Loucy (cell line): ENCODE results near the gene ADAM8.
"Not testable (repeated sequence)": the region's sequence is repeated elsewhere in the genome, so short reads cannot be mapped to it uniquely, and the experiment has no call there.

Experiments used
- H2AFZ ChIP-seq: fragments of 200-600 bp; sonication (generic); 2 replicates; pipeline ENCODE4 v1.6.0; 2016; ENCODE audit warnings: antibody characterized with exemption, mild to moderate bottlenecking, low read length, moderate library complexity
- H3F3A ChIP-seq: fragments of 200-600 bp; 2 replicates; pipeline ENCODE4 v1.6.0; 2016; ENCODE audit warnings: antibody characterized with exemption, low read depth, mild to moderate bottlenecking
- H3K27me3 ChIP-seq: fragments of 200-600 bp; sonication (generic); 2 replicates; pipeline ENCODE4 v1.6.1; 2014; ENCODE audit warnings: low read length, mild to moderate bottlenecking; ENCODE audit not compliant: insufficient read depth, poor library complexity, severe bottlenecking
- H3K36me3 ChIP-seq: fragments of 200-600 bp; sonication (generic); 2 replicates; pipeline ENCODE4 v1.6.1; 2016; ENCODE audit warnings: low read length; ENCODE audit not compliant: insufficient read depth
- H3K4me1 ChIP-seq: fragments of 200-600 bp; sonication (generic); 2 replicates; pipeline ENCODE4 v1.5.1; 2014; ENCODE audit warnings: low read length, mild to moderate bottlenecking; ENCODE audit not compliant: insufficient read depth, poor library complexity, severe bottlenecking
- H3K4me2 ChIP-seq: fragments of 200-600 bp; sonication (generic); 2 replicates; pipeline ENCODE4 v1.6.0; 2014; ENCODE audit warnings: antibody characterized with exemption, low read length, low read depth, mild to moderate bottlenecking; ENCODE audit not compliant: poor library complexity, severe bottlenecking
- H3K4me3 ChIP-seq: fragments of 200-600 bp; sonication (generic); 2 replicates; pipeline ENCODE4 v1.5.1; 2014; ENCODE audit warnings: low read length, mild to moderate bottlenecking, mixed read lengths; ENCODE audit not compliant: poor library complexity, severe bottlenecking
- H3K79me2 ChIP-seq: fragments of 200-600 bp; sonication (generic); 2 replicates; pipeline ENCODE4 v1.6.1; 2014; ENCODE audit warnings: low read length; ENCODE audit not compliant: insufficient read depth
- H3K9ac ChIP-seq: fragments of 200-600 bp; sonication (generic); 2 replicates; pipeline ENCODE4 v1.6.0; 2014; ENCODE audit warnings: mild to moderate bottlenecking, low read depth, low read length, moderate library complexity; ENCODE audit not compliant: poor library complexity, severe bottlenecking
- H3K9me2 ChIP-seq: fragments of 200-600 bp; sonication (generic); replicated peaks from 2 replicates; pipeline ENCODE4 v1.6.1; 2016; ENCODE audit warnings: low read depth, low read length, mixed read lengths
- H3K9me3 ChIP-seq: fragments of 200-600 bp; sonication (generic); 2 replicates; pipeline ENCODE4 v1.6.1; 2014; ENCODE audit warnings: mild to moderate bottlenecking, antibody characterized with exemption, low read length, low read depth; ENCODE audit not compliant: insufficient read depth
- H4K20me1 ChIP-seq: fragments of 200-600 bp; sonication (generic); 2 replicates; pipeline ENCODE4 v1.6.0; 2014; ENCODE audit warnings: antibody characterized with exemption, low read length, mild to moderate bottlenecking; ENCODE audit not compliant: insufficient read depth, poor library complexity, severe bottlenecking
- CTCF ChIP-seq: fragments of 200-600 bp; sonication (generic); conservative IDR thresholded peaks from 2 replicates; pipeline ENCODE4 v1.5.1; 2014; ENCODE audit warnings: mild to moderate bottlenecking, antibody characterized with exemption, low read length
- EZH2phosphoT487 ChIP-seq: fragments of 200-600 bp; IDR thresholded peaks from 2 replicates; pipeline ENCODE4 v1.6.1; 2018; ENCODE audit warnings: antibody characterized with exemption, mild to moderate bottlenecking, moderate library complexity, borderline replicate concordance

Gene ADAM8

GRCh38 chr10:133225707-133226191, 50.9 kb downstream of the ADAM8 start:
- Histone ChIP-seq H3K27me3 (no peaks in the 10 kb centered on the region), H4K20me1 (no peaks in the 10 kb centered on the region), H3K36me3 (no peaks in the 10 kb centered on the region), H3K79me2 (no peaks in the 10 kb centered on the region), H3F3A (no peaks in the 10 kb centered on the region), H3K9me2 (no peaks in the 10 kb centered on the region), H3K4me1 (no peaks in the 10 kb centered on the region), H3K4me2 (no peak overlapping the region), H3K9me3 (no peaks in the 10 kb centered on the region; the same call in 1 of the 2 replicates), H2AFZ (no peak overlapping the region), H3K4me3 (no peak overlapping the region), H3K9ac (no peak overlapping the region)
- TF ChIP-seq EZH2phosphoT487 (no peak), CTCF (no peak)

GRCh38 chr10:133224756-133225372, 51.8 kb downstream of the ADAM8 start:
- no peak overlapping the region for H3K4me3 ChIP-seq
- no peaks in the 10 kb centered on the region for H3K4me1 ChIP-seq
- H2AFZ ChIP-seq = no peak overlapping the region
- no peaks in the 10 kb centered on the region for H3K27me3 ChIP-seq
- no peaks in the 10 kb centered on the region for H4K20me1 ChIP-seq
- no peaks in the 10 kb centered on the region for H3K36me3 ChIP-seq
- H3K4me2 ChIP-seq = no peak overlapping the region
- no peaks in the 10 kb centered on the region; the same call in 1 of the 2 replicates for H3K9me3 ChIP-seq
- H3F3A ChIP-seq = no peaks in the 10 kb centered on the region
- no peaks in the 10 kb centered on the region for H3K9me2 ChIP-seq
- TF ChIP-seq EZH2phosphoT487 = no peak
- no peak for TF ChIP-seq CTCF
- no peaks in the 10 kb centered on the region for H3K79me2 ChIP-seq
- H3K9ac ChIP-seq = no peak overlapping the region

GRCh38 chr10:133224076-133224475, 52.6 kb downstream of the ADAM8 start:
- Histone ChIP-seq H2AFZ (no peak overlapping the region), H3K27me3 (no peaks in the 10 kb centered on the region), H3K4me1 (no peaks in the 10 kb centered on the region), H3K9ac (no peak overlapping the region), H3F3A (no peaks in the 10 kb centered on the region), H3K9me3 (peaks cover 3% of the 10 kb centered on the region; the same call in 1 of the 2 replicates), H3K9me2 (no peaks in the 10 kb centered on the region), H3K79me2 (no peaks in the 10 kb centered on the region), H3K36me3 (no peaks in the 10 kb centered on the region), H3K4me3 (no peak overlapping the region), H4K20me1 (no peaks in the 10 kb centered on the region), H3K4me2 (no peak overlapping the region)
- TF ChIP-seq EZH2phosphoT487 (no peak), CTCF (no peak)

- not testable (repeated sequence) for H3K9me2 ChIP-seq
These were observed 54.9 kb downstream of the ADAM8 start for GRCh38 chr10:133221756-133222155.

More at GRCh38 chr10:133221756-133222155, 54.9 kb downstream of the ADAM8 start:
- H3K4me2 ChIP-seq, H3K27me3 ChIP-seq, H3F3A ChIP-seq, H3K9me3 ChIP-seq, H2AFZ ChIP-seq, H3K79me2 ChIP-seq, H3K4me3 ChIP-seq, H3K36me3 ChIP-seq, H3K4me1 ChIP-seq, H3K9ac ChIP-seq, H4K20me1 ChIP-seq: not testable (repeated sequence)
